IMR-90 (cell line): Measurements from ENCODE around the gene SLC27A4. TPM values are rescaled to one million over a fixed set of nuclear protein-coding genes. Genes with fewer than 3 reads are reported as not detected.

Source experiments
- ATAC-seq: fragments of 200-7000 bp; cut with Tn5 transposase; 2 replicates; pipeline ENCODE4 v1.9.1; 2020; ENCODE audit warnings: low read depth, mild to moderate bottlenecking, moderate library complexity
- BruUV-seq: library from RNA; stranded (reverse); fragments of 400-500 nt; replicated peaks from 2 replicates; lab custom pipeline; 2021; lab: Mats Ljungman, UMichigan
- CTCF ChIA-PET: fragments of 300-600 bp; formaldehyde crosslinking; extraction: SDS; loops from one replicate; lab custom pipeline; 2021; ENCODE audit warnings: antibody characterized with exemption; lab: Yijun Ruan, JAX
- POLR2A ChIA-PET: fragments of 300-600 bp; sonication (Branson Sonifier 250); formaldehyde crosslinking; loops from one replicate; lab custom pipeline; 2022; ENCODE audit warnings: antibody characterized with exemption; ENCODE audit not compliant: unreplicated experiment; lab: Charles Lee
- DNase-seq: peaks from one replicate; pipeline ENCODE4 v3.0.0; 2013
- H2AFZ ChIP-seq: replicated peaks from 2 replicates; pipeline ENCODE3; 2013; ENCODE audit warnings: low read length, mild to moderate bottlenecking; ENCODE audit not compliant: poor library complexity
- H2AK5ac ChIP-seq: 2 replicates; pipeline ENCODE4 v1.6.1; 2013; ENCODE audit warnings: low read depth, low read length, inconsistent platforms
- H2AK9ac ChIP-seq: replicated peaks from 2 replicates; pipeline ENCODE3; 2013; ENCODE audit warnings: mild to moderate bottlenecking, low read depth, low read length, moderate library complexity; ENCODE audit not compliant: poor library complexity
- H2BK120ac ChIP-seq: 2 replicates; pipeline ENCODE4 v1.6.1; 2013; ENCODE audit warnings: low read depth, low read length, inconsistent platforms
- H2BK15ac ChIP-seq: 3 replicates; pipeline ENCODE4 v1.6.1; 2013; ENCODE audit warnings: low read depth, low read length, inconsistent platforms
- H2BK20ac ChIP-seq: 2 replicates; pipeline ENCODE4 v1.6.1; 2013; ENCODE audit warnings: low read depth, mild to moderate bottlenecking, inconsistent platforms, low read length, moderate library complexity
- H2BK5ac ChIP-seq: 2 replicates; pipeline ENCODE4 v1.6.1; 2013; ENCODE audit warnings: mild to moderate bottlenecking, low read depth, low read length, inconsistent platforms; ENCODE audit not compliant: poor library complexity, severe bottlenecking
- H3K14ac ChIP-seq: replicated peaks from 2 replicates; pipeline ENCODE4 v1.6.1; 2013; ENCODE audit warnings: low read depth, low read length, inconsistent platforms
- H3K18ac ChIP-seq: 2 replicates; pipeline ENCODE4 v1.6.1; 2013; ENCODE audit warnings: low read depth, low read length, control low read depth
- H3K23ac ChIP-seq: 2 replicates; pipeline ENCODE4 v1.6.1; 2013; ENCODE audit warnings: low read depth, low read length, inconsistent platforms
- H3K27ac ChIP-seq: 2 replicates; pipeline ENCODE4 v1.5.1; 2013; ENCODE audit warnings: mild to moderate bottlenecking, control low read depth, low read length; ENCODE audit not compliant: insufficient read depth
- H3K27me3 ChIP-seq: 2 replicates; pipeline ENCODE4 v1.6.1; 2013; ENCODE audit warnings: low read length; ENCODE audit not compliant: control insufficient read depth, insufficient read depth
- H3K36me3 ChIP-seq: 2 replicates; pipeline ENCODE4 v1.6.1; 2013; ENCODE audit warnings: low read length, mixed read lengths; ENCODE audit not compliant: control insufficient read depth, insufficient read depth
- H3K4ac ChIP-seq: 2 replicates; pipeline ENCODE4 v1.6.1; 2013; ENCODE audit warnings: low read depth, low read length, inconsistent platforms
- H3K4me1 ChIP-seq: 2 replicates; pipeline ENCODE4 v1.6.1; 2013; ENCODE audit warnings: low read length, mixed read lengths; ENCODE audit not compliant: control insufficient read depth, insufficient read depth
- H3K4me2 ChIP-seq: 2 replicates; pipeline ENCODE4 v1.6.1; 2013; ENCODE audit warnings: low read depth, mild to moderate bottlenecking, control low read depth, low read length, moderate library complexity
- H3K4me3 ChIP-seq: 2 replicates; pipeline ENCODE4 v1.5.1; 2013; ENCODE audit warnings: low read depth, mild to moderate bottlenecking, control low read depth, low read length, moderate library complexity; ENCODE audit not compliant: insufficient read depth
- H3K56ac ChIP-seq: 2 replicates; pipeline ENCODE4 v1.6.1; 2013; ENCODE audit warnings: low read length, inconsistent platforms; ENCODE audit not compliant: insufficient read depth; ENCODE audit errors: extremely low read depth
- H3K79me1 ChIP-seq, 2 experiments: 2 replicates each; pipeline ENCODE4 v1.6.1; 2013; ENCODE audit warnings: low read length in 2 of 2, inconsistent platforms in 1 of 2, low read depth in 1 of 2
- H3K9ac ChIP-seq: 2 replicates; pipeline ENCODE4 v1.6.1; 2013; ENCODE audit warnings: low read depth, low read length, control low read depth
- H3K9me1 ChIP-seq: 2 replicates; pipeline ENCODE4 v1.6.1; 2013; ENCODE audit warnings: low read length, inconsistent platforms; ENCODE audit not compliant: insufficient read depth
- H3K9me3 ChIP-seq: 2 replicates; pipeline ENCODE4 v1.6.1; 2013; ENCODE audit warnings: low read length; ENCODE audit not compliant: control insufficient read depth, insufficient read depth
- H4K20me1 ChIP-seq: 2 replicates; pipeline ENCODE4 v1.6.1; 2013; ENCODE audit warnings: low read length, inconsistent platforms; ENCODE audit not compliant: insufficient read depth
- H4K5ac ChIP-seq: 2 replicates; pipeline ENCODE4 v1.6.1; 2013; ENCODE audit warnings: mild to moderate bottlenecking, low read depth, low read length, control low read depth
- H4K8ac ChIP-seq, 2 experiments: 2 replicates each; pipeline ENCODE4 v1.6.1; 2013; ENCODE audit warnings: low read depth in 2 of 2, low read length in 2 of 2, control low read depth in 1 of 2, inconsistent platforms in 1 of 2
- H4K91ac ChIP-seq: 2 replicates; pipeline ENCODE4 v1.6.1; 2013; ENCODE audit warnings: low read depth, low read length, inconsistent platforms; ENCODE audit not compliant: insufficient read depth
- BHLHE40 ChIP-seq: fragments of 150-350 bp; IDR thresholded peaks from 2 replicates; pipeline ENCODE4 v1.6.1; 2016; ENCODE audit warnings: mild to moderate bottlenecking, low read depth, low read length
- CEBPB ChIP-seq: IDR thresholded peaks from 2 replicates; pipeline ENCODE4 v1.6.1; 2012; ENCODE audit warnings: low read depth, low read length, improper control_type of control experiment
- CTCF ChIP-seq: conservative IDR thresholded peaks from 2 replicates; pipeline ENCODE4 v1.5.1; 2012; ENCODE audit warnings: mild to moderate bottlenecking, low read depth, low read length, improper control_type of control experiment
- ELK1 ChIP-seq: fragments of 150-350 bp; IDR thresholded peaks from 2 replicates; pipeline ENCODE4 v1.6.1; 2016; ENCODE audit warnings: low read depth, mild to moderate bottlenecking, low read length, moderate library complexity, borderline replicate concordance
- FOS ChIP-seq: fragments of 150-350 bp; IDR thresholded peaks from 2 replicates; pipeline ENCODE4 v1.6.1; 2016; ENCODE audit warnings: low read depth, low read length
- MAFK ChIP-seq: IDR thresholded peaks from 2 replicates; pipeline ENCODE4 v1.6.1; 2012; ENCODE audit warnings: low read depth, low read length, improper control_type of control experiment
- MAZ ChIP-seq: IDR thresholded peaks from 2 replicates; pipeline ENCODE4 v1.6.1; 2012; ENCODE audit warnings: low read depth, mild to moderate bottlenecking, low read length, improper control_type of control experiment, moderate library complexity, borderline replicate concordance
- MXI1 ChIP-seq: IDR thresholded peaks from 2 replicates; pipeline ENCODE4 v1.6.1; 2012; ENCODE audit warnings: low read depth, mild to moderate bottlenecking, low read length, moderate library complexity, borderline replicate concordance
- NFE2L2 ChIP-seq: fragments of 150-350 bp; IDR thresholded peaks from 2 replicates; pipeline ENCODE4 v1.6.1; 2016; ENCODE audit warnings: low read depth, mild to moderate bottlenecking, low read length
- POLR2A ChIP-seq: IDR thresholded peaks from 2 replicates; pipeline ENCODE4 v1.6.1; 2012; ENCODE audit warnings: mild to moderate bottlenecking, low read depth, low read length
- RAD21 ChIP-seq: IDR thresholded peaks from 2 replicates; pipeline ENCODE4 v1.6.1; 2012; ENCODE audit warnings: low read length, improper control_type of control experiment
- RCOR1 ChIP-seq: IDR thresholded peaks from 2 replicates; pipeline ENCODE4 v1.6.1; 2012; ENCODE audit warnings: mild to moderate bottlenecking, low read length, improper control_type of control experiment; ENCODE audit not compliant: insufficient replicate concordance
- RFX5 ChIP-seq: IDR thresholded peaks from 2 replicates; pipeline ENCODE4 v1.8.0; 2012; ENCODE audit warnings: low read depth, mild to moderate bottlenecking, low read length, moderate library complexity
- SMC3 ChIP-seq: fragments of 150-350 bp; IDR thresholded peaks from 2 replicates; pipeline ENCODE4 v1.6.1; 2016; ENCODE audit warnings: low read depth, mild to moderate bottlenecking, antibody characterized with exemption, low read length, moderate library complexity
- WGBS, 2 experiments: methylation state at CpG; one replicate each; pipeline versions ENCODE4 v1.1.5 to v1.1.7; 2013; ENCODE audit warnings: missing lambda C conversion rate in 2 of 2; ENCODE audit not compliant: insufficient read length in 1 of 2; ENCODE audit errors: extremely low coverage in 2 of 2; 5-methylcytosine and 5-hydroxymethylcytosine counted together
- dilution Hi-C: fragments of 300-500 bp; cut with HindIII; formaldehyde crosslinking; loops from one replicate; pipeline ENCODE4 v1.14.3; 2018; ENCODE audit warnings: low sequenced_read_pairs; ENCODE audit not compliant: unreplicated experiment
- in situ Hi-C: fragments of 300-500 bp; cut with MboI; formaldehyde crosslinking; loops from 3 replicates; pipeline ENCODE4 v1.14.3; 2019; ENCODE audit warnings: low sequenced_read_pairs, inconsistent platforms, mixed read lengths
- intact Hi-C: fragments of 100-400 bp; cut with micrococcal nuclease; formaldehyde crosslinking; loops from 2 replicates; pipeline ENCODE4 v1.10.0; 2022
- polyA plus RNA-seq, 3 experiments: library from polyadenylated mRNA; depleted of rRNA; stranded (reverse); fragments of >200 nt; gene quantifications; 2 replicates each; pipeline ENCODE4 v1.2.3, GENCODE V29; 2012; ENCODE audit warnings: low replicate concordance in 1 of 3
- total RNA-seq: library from RNA; depleted of rRNA; stranded (reverse); fragments of >200 nt; gene quantifications from 2 replicates; pipeline ENCODE4 v1.2.3, GENCODE V29; 2012

SLC27A4 gene
- total and polyA plus RNA-seq, 2 of the 4 experiments (the other 2 are of a cell fraction): 9.7 to 13.7 TPM

GRCh38 chr9:128389395-128390149 lies 49.2 kb downstream of the SLC27A4 start:
- Histone ChIP-seq H4K8ac (no peak overlapping the region), H2BK120ac (no peak overlapping the region), H4K20me1 (peaks cover 7% of the 10 kb centered on the region), H2BK20ac (no peak overlapping the region), H3K14ac (no peak overlapping the region), H3K9ac (no peak overlapping the region), H3K23ac (no peak overlapping the region), H2AK9ac (peak overlapping the region; percentile 16), H4K91ac (no peak overlapping the region), H2BK5ac (no peak overlapping the region), H3K9me1 (peaks cover 5% of the 10 kb centered on the region; the same call in 1 of the 2 replicates), H3K36me3 (peaks cover 40% of the 10 kb centered on the region), H3K79me1 (peaks cover 0 to 18% of the 10 kb centered on the region in 2 experiments; a peak in 3 of 4 replicates), H3K4ac (no peak overlapping the region), H3K4me2 (no peak overlapping the region), H3K4me1 (no peaks in the 10 kb centered on the region), H3K27me3 (no peaks in the 10 kb centered on the region), H2BK15ac (no peak overlapping the region), H3K56ac (no peak overlapping the region), H3K9me3 (no peaks in the 10 kb centered on the region), H4K5ac (no peak overlapping the region), H2AK5ac (no peak overlapping the region), H2AFZ (no peak overlapping the region), H3K18ac (no peak overlapping the region), H3K4me3 (no peak overlapping the region), H3K27ac (no peak overlapping the region)
- POLR2A ChIA-PET: interaction anchor here (0.6 kb wide), 1 partner anchor 32 kb away, joined by 5 read pairs; no protein-coding TSS in a partner anchor
- CTCF ChIA-PET: no interaction called here
- 100% methylated on average over 2 of the region's 13 CpGs; no CpG with 5 or more reads in 1 of the 2 experiments for WGBS, 2 experiments
- ATAC-seq: no peak
- no peak for TF ChIP-seq SMC3
- no peak for TF ChIP-seq BHLHE40
- no peak for TF ChIP-seq POLR2A
- TF ChIP-seq NFE2L2: no peak
- TF ChIP-seq MAZ: no peak
- TF ChIP-seq MAFK: no peak
- no peak for TF ChIP-seq MXI1
- no peak for TF ChIP-seq RAD21
- no peak for TF ChIP-seq RFX5
- TF ChIP-seq FOS: no peak
- no peak for TF ChIP-seq ELK1
- TF ChIP-seq CEBPB: no peak
- TF ChIP-seq CTCF: no peak
- no peak for TF ChIP-seq RCOR1
- BruUV-seq: TSS peak; percentile 89
- no peak for DNase-seq
- dilution Hi-C loops (no loop called here), intact Hi-C loops (no loop called here), in situ Hi-C loops (no loop called here)
